GM23248 (cell line): ENCODE measurements around the gene TRPM3. TPM values are rescaled to one million over a fixed set of nuclear protein-coding genes. Genes with fewer than 3 reads are reported as not detected.

Experiments
- DNase-seq: peaks from one replicate; pipeline ENCODE4 v3.0.0-alpha.2; 2015
- H2AFZ ChIP-seq: fragments of 200-600 bp; sonication (generic); 2 replicates; pipeline ENCODE4 v1.6.1; 2016; ENCODE audit warnings: antibody characterized with exemption
- H3F3A ChIP-seq: fragments of 200-600 bp; sonication (generic); 2 replicates; pipeline ENCODE4 v1.6.1; 2016; ENCODE audit warnings: mild to moderate bottlenecking, antibody characterized with exemption, mixed run types; ENCODE audit not compliant: insufficient read depth
- H3K27ac ChIP-seq: fragments of 200-600 bp; sonication (generic); 2 replicates; pipeline ENCODE4 v1.5.1; 2016; ENCODE audit warnings: mild to moderate bottlenecking
- H3K27me3 ChIP-seq: fragments of 200-600 bp; sonication (generic); replicated peaks from 2 replicates; pipeline ENCODE4 v1.6.1; 2016; ENCODE audit warnings: mild to moderate bottlenecking; ENCODE audit not compliant: insufficient read depth
- H3K36me3 ChIP-seq: fragments of 200-600 bp; sonication (generic); 2 replicates; pipeline ENCODE4 v1.6.1; 2016; ENCODE audit warnings: low read depth, mild to moderate bottlenecking
- H3K4me1 ChIP-seq: fragments of 200-600 bp; sonication (generic); 2 replicates; pipeline ENCODE4 v1.6.1; 2016; ENCODE audit warnings: mild to moderate bottlenecking; ENCODE audit not compliant: insufficient read depth
- H3K4me2 ChIP-seq: fragments of 200-600 bp; sonication (generic); one replicate; pipeline ENCODE4 v1.6.1; 2016; ENCODE audit warnings: mild to moderate bottlenecking; ENCODE audit not compliant: unreplicated experiment
- H3K4me3 ChIP-seq: fragments of 200-600 bp; sonication (generic); 2 replicates; pipeline ENCODE4 v1.5.1; 2016; ENCODE audit warnings: mild to moderate bottlenecking
- H3K79me2 ChIP-seq: fragments of 200-600 bp; sonication (generic); 2 replicates; pipeline ENCODE4 v1.6.1; 2016; ENCODE audit warnings: mild to moderate bottlenecking; ENCODE audit not compliant: insufficient read depth
- H3K9ac ChIP-seq: fragments of 200-600 bp; sonication (generic); 2 replicates; pipeline ENCODE4 v1.6.1; 2016; ENCODE audit warnings: mild to moderate bottlenecking
- H3K9me2 ChIP-seq: fragments of 200-600 bp; sonication (generic); 2 replicates; pipeline ENCODE4 v1.6.1; 2016; ENCODE audit warnings: mixed run types, mild to moderate bottlenecking, moderate library complexity; ENCODE audit not compliant: insufficient read depth
- H3K9me3 ChIP-seq: fragments of 200-600 bp; sonication (generic); one replicate; pipeline ENCODE4 v1.6.1; 2017; ENCODE audit warnings: low read depth
- H4K20me1 ChIP-seq: fragments of 200-600 bp; sonication (generic); 2 replicates; pipeline ENCODE4 v1.6.0; 2016; ENCODE audit not compliant: insufficient read depth
- EZH2 ChIP-seq: fragments of 200-600 bp; sonication (generic); IDR thresholded peaks from 2 replicates; pipeline ENCODE4 v1.6.1; 2018; ENCODE audit warnings: antibody characterized with exemption, mild to moderate bottlenecking; ENCODE audit not compliant: insufficient read depth, poor library complexity, severe bottlenecking
- EZH2phosphoT487 ChIP-seq: fragments of 200-600 bp; sonication (generic); IDR thresholded peaks from 2 replicates; pipeline ENCODE4 v1.6.1; 2018; ENCODE audit warnings: antibody characterized with exemption, moderate library complexity, mild to moderate bottlenecking, low read depth; ENCODE audit not compliant: insufficient read depth
- WGBS, 2 experiments: methylation state at CpG; one replicate each; pipeline ENCODE4 v1.1.6; 2015 to 2017; ENCODE audit warnings: low lambda C conversion rate in 2 of 2, low coverage in 1 of 2; ENCODE audit errors: missing lambda C conversion rate in 2 of 2; 5-methylcytosine and 5-hydroxymethylcytosine counted together
- in situ Hi-C: fragments of 300-500 bp; cut with MboI; formaldehyde crosslinking; loops from 2 replicates; pipeline ENCODE4 v1.15.0; 2020
- polyA plus RNA-seq: library from polyadenylated mRNA; unstranded; fragments of >200 nt; fragmentation: Nextera tagmentation; extraction: Ambion mirVana; gene quantifications from 2 replicates; pipeline ENCODE4 v1.2.1, GENCODE V29; 2016
- total RNA-seq: library from RNA; depleted of rRNA; stranded (reverse); fragments of >200 nt; shearing (Covaris generic); gene quantifications from 2 replicates; pipeline ENCODE4 v1.2.3, GENCODE V29; 2014

TRPM3 gene
- total and polyA plus RNA-seq, 2 experiments from 2014 or later = not detected

DNA sequence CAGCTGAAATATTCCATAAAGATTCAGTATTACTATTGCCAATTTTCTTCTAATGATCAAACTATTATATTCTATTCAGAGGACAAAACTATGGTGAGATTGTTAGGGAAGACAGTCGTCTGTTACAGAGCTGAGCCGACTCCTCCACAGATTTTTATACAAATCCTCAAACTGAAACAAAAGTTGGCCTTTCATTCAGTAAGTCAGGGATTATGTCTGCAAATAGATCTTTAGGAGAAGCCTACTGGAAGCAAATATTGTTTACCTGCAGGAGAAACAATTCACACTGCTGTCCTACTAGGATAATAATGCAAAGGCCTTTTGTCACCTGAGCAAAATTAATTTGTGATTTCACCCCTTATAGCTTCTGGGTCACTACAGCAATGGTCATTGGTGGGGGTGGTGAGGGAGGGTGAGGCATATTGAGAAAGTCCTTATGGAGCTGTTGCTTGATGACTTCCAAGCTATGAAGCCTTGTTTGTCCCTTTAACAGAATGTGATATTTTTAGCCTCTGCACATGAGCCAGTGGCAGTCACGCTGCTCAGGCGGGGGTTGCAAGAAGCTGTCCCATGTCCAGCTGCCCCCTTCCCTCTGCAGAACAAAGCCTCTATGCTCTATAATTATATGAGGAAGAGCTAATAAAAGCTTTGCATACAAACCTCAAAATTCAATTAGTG is 506.5 kb downstream of the TRPM3 start:
- H3K27ac ChIP-seq = no peak overlapping the region
- WGBS, 2 experiments = 40 to 54% methylated on average over 4 of the region's 4 CpGs
- in situ Hi-C loops = no loop called here

DNA sequence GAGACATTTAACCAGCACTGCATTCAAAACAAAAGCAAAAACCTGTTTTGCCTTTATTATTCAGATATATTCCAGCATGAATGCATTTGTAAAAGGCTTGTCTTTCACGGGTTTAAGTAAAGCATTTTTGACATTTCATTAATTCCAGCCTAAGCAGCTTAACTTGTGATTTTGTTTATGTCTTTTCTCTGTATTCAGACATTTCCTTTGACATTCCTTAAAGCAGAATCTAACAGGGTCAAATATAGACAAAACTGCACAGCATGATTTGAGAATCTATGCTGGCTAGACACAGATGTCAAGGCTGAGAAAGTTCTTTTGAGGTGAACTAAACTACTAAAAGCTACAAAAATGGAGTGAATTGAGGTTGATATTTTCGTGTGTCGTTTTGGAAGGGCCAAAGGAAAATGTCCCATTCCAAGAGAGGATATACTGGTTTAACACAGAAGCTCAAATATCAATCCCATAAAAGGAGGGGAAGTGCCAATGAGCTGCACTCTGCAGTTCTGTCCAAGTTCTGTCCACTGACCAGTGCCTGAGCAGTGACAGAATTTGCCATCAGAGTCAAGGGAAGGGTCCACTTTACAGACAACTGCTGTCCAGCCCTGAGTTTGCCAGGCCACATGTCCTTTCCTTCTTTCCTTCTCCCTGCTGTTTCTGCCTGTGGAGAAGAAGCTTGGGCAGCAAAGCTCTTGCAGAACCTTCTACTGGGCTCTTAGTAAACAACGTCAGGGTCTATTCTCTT is 508.2 kb downstream of the TRPM3 start:
- H3K36me3 ChIP-seq = no peaks in the 10 kb centered on the region
- no peak overlapping the region for H3K27ac ChIP-seq
- in situ Hi-C loops = no loop called here
- H4K20me1 ChIP-seq = no peaks in the 10 kb centered on the region
- H2AFZ ChIP-seq = no peak overlapping the region
- H3K4me2 ChIP-seq = no peak overlapping the region
- no peaks in the 10 kb centered on the region for H3K79me2 ChIP-seq
- WGBS, 2 experiments = 41 to 58% methylated on average over 4 of the region's 4 CpGs
- H3K9me3 ChIP-seq = no peaks in the 10 kb centered on the region
- H3K9ac ChIP-seq = no peak overlapping the region
- no peak for DNase-seq
- H3K27me3 ChIP-seq = no peaks in the 10 kb centered on the region
- no peaks in the 10 kb centered on the region for H3K9me2 ChIP-seq
- no peak overlapping the region for H3K4me3 ChIP-seq
- TF ChIP-seq EZH2 (no peak), EZH2phosphoT487 (no peak)
- peaks cover 8% of the 10 kb centered on the region for H3F3A ChIP-seq
- peaks cover 12% of the 10 kb centered on the region for H3K4me1 ChIP-seq

More for the DNA sequence above, 506.5 kb downstream of the TRPM3 start:
- no peaks in the 10 kb centered on the region for H3K36me3 ChIP-seq
- H3K4me1 ChIP-seq = peaks cover 3% of the 10 kb centered on the region
- no peak overlapping the region for H3K4me2 ChIP-seq
- H2AFZ ChIP-seq = no peak overlapping the region
- no peaks in the 10 kb centered on the region for H3K9me3 ChIP-seq
- no peak for DNase-seq
- H3K79me2 ChIP-seq = no peaks in the 10 kb centered on the region
- H3K4me3 ChIP-seq = no peak overlapping the region
- no peaks in the 10 kb centered on the region for H3F3A ChIP-seq
- H4K20me1 ChIP-seq = no peaks in the 10 kb centered on the region
- H3K27me3 ChIP-seq = no peaks in the 10 kb centered on the region
- H3K9me2 ChIP-seq = no peaks in the 10 kb centered on the region
- no peak overlapping the region for H3K9ac ChIP-seq
- no peak for TF ChIP-seq EZH2phosphoT487
- no peak for TF ChIP-seq EZH2

DNA sequence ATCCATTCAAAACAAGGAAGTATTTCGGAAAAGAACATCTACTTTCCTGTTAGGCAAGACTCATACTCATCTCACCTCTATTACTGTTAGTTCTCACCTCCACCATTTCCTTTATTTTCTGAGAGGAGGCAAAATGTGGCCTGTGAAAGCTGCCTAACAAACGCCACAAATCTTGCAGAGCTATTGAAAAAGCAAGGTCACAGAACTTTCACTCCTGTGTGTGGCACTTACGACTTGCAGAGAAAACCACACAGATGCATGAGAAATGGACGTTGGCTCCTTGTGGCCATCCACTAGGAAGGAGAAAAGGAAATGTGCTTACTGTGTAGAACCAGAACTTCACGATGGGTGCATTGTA is 511.2 kb downstream of the TRPM3 start:
- Histone ChIP-seq H3K4me1 (peaks cover 12% of the 10 kb centered on the region), H3K9me3 (no peaks in the 10 kb centered on the region), H3K9ac (no peak overlapping the region), H3K9me2 (no peaks in the 10 kb centered on the region), H3K4me2 (no peak overlapping the region), H4K20me1 (no peaks in the 10 kb centered on the region), H3K4me3 (no peak overlapping the region), H3K36me3 (no peaks in the 10 kb centered on the region), H3K27ac (no peak overlapping the region), H3K27me3 (no peaks in the 10 kb centered on the region), H3K79me2 (no peaks in the 10 kb centered on the region), H2AFZ (no peak overlapping the region), H3F3A (peaks cover 8% of the 10 kb centered on the region)
- no peak for DNase-seq
- no peak for TF ChIP-seq EZH2phosphoT487
- TF ChIP-seq EZH2 = no peak
- in situ Hi-C loops = no loop called here
- WGBS, 2 experiments = 90 to 91% methylated on average over 5 of the region's 5 CpGs

DNA sequence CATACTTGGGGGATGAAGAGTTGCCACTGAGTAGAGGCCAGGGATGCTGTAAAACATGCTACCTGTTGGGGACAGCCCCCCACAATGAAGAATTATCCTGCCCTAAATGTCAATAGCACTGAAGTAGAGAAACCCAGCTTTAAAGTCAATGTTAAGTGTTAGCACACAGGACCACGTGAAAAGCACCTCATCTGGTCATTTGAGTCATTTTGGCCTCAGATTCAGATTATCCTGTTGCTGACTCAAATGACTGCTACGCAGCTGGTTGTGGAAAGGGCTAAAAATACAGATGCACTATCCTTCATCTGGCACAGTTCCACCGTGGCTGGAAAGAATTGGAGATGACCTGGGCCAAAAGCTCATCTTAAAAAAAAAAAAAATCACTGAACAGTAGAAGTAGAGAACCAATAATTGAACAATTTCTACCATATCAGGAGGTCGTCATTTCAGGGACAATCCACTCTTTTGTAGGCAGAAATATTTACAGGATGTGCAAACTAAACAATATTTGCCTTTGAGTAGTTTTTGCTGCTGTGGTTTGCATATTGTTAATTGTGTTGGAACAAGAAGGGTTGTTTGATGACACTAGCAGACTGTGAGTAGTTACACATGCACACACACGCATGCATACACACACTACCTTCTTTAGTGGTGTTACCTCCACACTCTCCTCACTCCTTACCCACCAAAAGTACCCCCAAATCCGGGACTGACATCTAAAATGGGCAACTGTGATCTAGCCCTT is 511.7 kb downstream of the TRPM3 start:
- Histone ChIP-seq H2AFZ (no peak overlapping the region), H3K27me3 (no peaks in the 10 kb centered on the region), H3K4me3 (no peak overlapping the region), H3K9ac (0 out of 2 replicates have a peak overlapping the region, but pooled peaks have one; percentile 32), H3K9me2 (no peaks in the 10 kb centered on the region), H3K4me2 (peak overlapping the region; percentile 49), H4K20me1 (no peaks in the 10 kb centered on the region), H3K4me1 (peaks cover 12% of the 10 kb centered on the region), H3F3A (peaks cover 8% of the 10 kb centered on the region), H3K36me3 (no peaks in the 10 kb centered on the region), H3K27ac (peak overlapping the region; percentile 57), H3K79me2 (no peaks in the 10 kb centered on the region), H3K9me3 (no peaks in the 10 kb centered on the region)
- DNase-seq = peak; percentile 98
- 25 to 30% methylated on average over 6 of the region's 6 CpGs for WGBS, 2 experiments
- no peak for TF ChIP-seq EZH2phosphoT487
- TF ChIP-seq EZH2 = no peak
- in situ Hi-C loops = loop anchor here (10.0 kb wide), 1 partner anchor 255 kb away; no protein-coding TSS in a partner anchor
